ENCODE measurements around the gene SOX13. TPM values are rescaled to one million over a fixed set of nuclear protein-coding genes. Genes with fewer than 3 reads are reported as not detected.
"Not testable (repeated sequence)": the region's sequence is repeated elsewhere in the genome, so short reads cannot be mapped to it uniquely, and the experiment has no call there.

SOX13 gene
- total RNA-seq, 4 donors from 2014 or later = 15.6 to 31.1 (median 16.3) TPM

- Histone ChIP-seq H3K9me3 (no peaks in the 10 kb centered on the region), H3K27ac (peak overlapping the region; percentile 26 to 52 (median 42)), H3K4me1 (peaks cover 66% of the 10 kb centered on the region in 2 donors), H3K36me3 (no peaks in the 10 kb centered on the region), H3K27me3 (no peaks in the 10 kb centered on the region), H3K4me3 (no peak overlapping the region)
- intact Hi-C loops (cut with DNase I; ENCODE audit: low total_unique reads) = no loop called here
- TF ChIP-seq CTCF (IDR thresholded peaks at IDR 0.05 in 4 of 5, conservative IDR thresholded peaks at IDR 0.05 in 1 of 5) (no peak), POLR2A (IDR thresholded peaks at IDR 0.05) (no peak)
- no peak for ATAC-seq
- DNase-seq = no peak
- in situ Hi-C loops (cut with MboI; ENCODE audit: low sequenced_read_pairs in 4 of 4) = no loop called here
These were observed 22.1 kb downstream of the SOX13 start for GRCh38 chr1:204094856-204095634.

- in situ Hi-C loops (cut with MboI; ENCODE audit: low sequenced_read_pairs in 4 of 4) (no loop called here), intact Hi-C loops (cut with DNase I; ENCODE audit: low total_unique reads) (no loop called here)
- TF ChIP-seq POLR2A (IDR thresholded peaks at IDR 0.05) (no peak), CTCF (IDR thresholded peaks at IDR 0.05 in 4 of 5, conservative IDR thresholded peaks at IDR 0.05 in 1 of 5) (no peak)
- DNase-seq = no peak
- Histone ChIP-seq H3K9me3 (no peaks in the 10 kb centered on the region), H3K36me3 (no peaks in the 10 kb centered on the region), H3K27me3 (no peaks in the 10 kb centered on the region), H3K4me1 (peaks cover 61 to 65% of the 10 kb centered on the region in 2 donors), H3K27ac (no peak overlapping the region), H3K4me3 (no peak overlapping the region)
- no peak for ATAC-seq
These were observed 24.0 kb downstream of the SOX13 start for GRCh38 chr1:204096931-204097330.

- no peak for TF ChIP-seq POLR2A (IDR thresholded peaks at IDR 0.05)
- TF ChIP-seq CTCF (IDR thresholded peaks at IDR 0.05 in 4 of 5, conservative IDR thresholded peaks at IDR 0.05 in 1 of 5) = no peak
- Histone ChIP-seq H3K9me3 (no peaks in the 10 kb centered on the region), H3K27me3 (no peaks in the 10 kb centered on the region), H3K36me3 (no peaks in the 10 kb centered on the region), H3K4me3 (no peak overlapping the region), H3K27ac (no peak overlapping the region), H3K4me1 (peaks cover 65% of the 10 kb centered on the region in 2 donors)
- DNase-seq (no peak), ATAC-seq (no peak)
- in situ Hi-C loops (cut with MboI; ENCODE audit: low sequenced_read_pairs in 4 of 4) (no loop called here), intact Hi-C loops (cut with DNase I; ENCODE audit: low total_unique reads) (no loop called here)
These were observed 25.8 kb downstream of the SOX13 start for GRCh38 chr1:204098683-204099082.

GRCh38 chr1:204099754-204100153 is 26.8 kb downstream of the SOX13 start:
- H3K4me3 ChIP-seq; ATAC-seq; H3K9me3 ChIP-seq; DNase-seq; H3K36me3 ChIP-seq; intact Hi-C loops (cut with DNase I; ENCODE audit: low total_unique reads); in situ Hi-C loops (cut with MboI; ENCODE audit: low sequenced_read_pairs in 4 of 4); H3K27ac ChIP-seq; H3K27me3 ChIP-seq: not testable (repeated sequence)
- H3K4me1 ChIP-seq = peaks cover 62 to 63% of the 10 kb centered on the region in 2 donors

GRCh38 chr1:204102029-204102611 is 29.2 kb downstream of the SOX13 start:
- Histone ChIP-seq H3K27ac (peak overlapping the region in 3 of 4 donors; percentile 43 to 64 (median 58)), H3K36me3 (no peaks in the 10 kb centered on the region), H3K4me1 (peaks cover 50 to 55% of the 10 kb centered on the region in 2 donors), H3K9me3 (no peaks in the 10 kb centered on the region), H3K4me3 (peak overlapping the region in 1 of 4 donors; percentile 21), H3K27me3 (no peaks in the 10 kb centered on the region)
- TF ChIP-seq CTCF (IDR thresholded peaks at IDR 0.05 in 4 of 5, conservative IDR thresholded peaks at IDR 0.05 in 1 of 5) (no peak), POLR2A (IDR thresholded peaks at IDR 0.05) (no peak)
- ATAC-seq = no peak
- no peak for DNase-seq
- in situ Hi-C loops (cut with MboI; ENCODE audit: low sequenced_read_pairs in 4 of 4) (no loop called here), intact Hi-C loops (cut with DNase I; ENCODE audit: low total_unique reads) (no loop called here)

Data from gastrocnemius medialis (tissue), 4 donors.